Loucy (cell line): Measurements from ENCODE around the gene CLCA1.

Experiments
- H2AFZ ChIP-seq: fragments of 200-600 bp; sonication (generic); 2 replicates; pipeline ENCODE4 v1.6.0; 2016; ENCODE audit warnings: antibody characterized with exemption, mild to moderate bottlenecking, low read length, moderate library complexity
- H3F3A ChIP-seq: fragments of 200-600 bp; 2 replicates; pipeline ENCODE4 v1.6.0; 2016; ENCODE audit warnings: antibody characterized with exemption, low read depth, mild to moderate bottlenecking
- H3K27me3 ChIP-seq: fragments of 200-600 bp; sonication (generic); 2 replicates; pipeline ENCODE4 v1.6.1; 2014; ENCODE audit warnings: low read length, mild to moderate bottlenecking; ENCODE audit not compliant: insufficient read depth, poor library complexity, severe bottlenecking
- H3K36me3 ChIP-seq: fragments of 200-600 bp; sonication (generic); 2 replicates; pipeline ENCODE4 v1.6.1; 2016; ENCODE audit warnings: low read length; ENCODE audit not compliant: insufficient read depth
- H3K4me1 ChIP-seq: fragments of 200-600 bp; sonication (generic); 2 replicates; pipeline ENCODE4 v1.5.1; 2014; ENCODE audit warnings: low read length, mild to moderate bottlenecking; ENCODE audit not compliant: insufficient read depth, poor library complexity, severe bottlenecking
- H3K4me2 ChIP-seq: fragments of 200-600 bp; sonication (generic); 2 replicates; pipeline ENCODE4 v1.6.0; 2014; ENCODE audit warnings: antibody characterized with exemption, low read length, low read depth, mild to moderate bottlenecking; ENCODE audit not compliant: poor library complexity, severe bottlenecking
- H3K4me3 ChIP-seq: fragments of 200-600 bp; sonication (generic); 2 replicates; pipeline ENCODE4 v1.5.1; 2014; ENCODE audit warnings: low read length, mild to moderate bottlenecking, mixed read lengths; ENCODE audit not compliant: poor library complexity, severe bottlenecking
- H3K79me2 ChIP-seq: fragments of 200-600 bp; sonication (generic); 2 replicates; pipeline ENCODE4 v1.6.1; 2014; ENCODE audit warnings: low read length; ENCODE audit not compliant: insufficient read depth
- H3K9ac ChIP-seq: fragments of 200-600 bp; sonication (generic); 2 replicates; pipeline ENCODE4 v1.6.0; 2014; ENCODE audit warnings: mild to moderate bottlenecking, low read depth, low read length, moderate library complexity; ENCODE audit not compliant: poor library complexity, severe bottlenecking
- H3K9me2 ChIP-seq: fragments of 200-600 bp; sonication (generic); replicated peaks from 2 replicates; pipeline ENCODE4 v1.6.1; 2016; ENCODE audit warnings: low read depth, low read length, mixed read lengths
- H3K9me3 ChIP-seq: fragments of 200-600 bp; sonication (generic); 2 replicates; pipeline ENCODE4 v1.6.1; 2014; ENCODE audit warnings: mild to moderate bottlenecking, antibody characterized with exemption, low read length, low read depth; ENCODE audit not compliant: insufficient read depth
- H4K20me1 ChIP-seq: fragments of 200-600 bp; sonication (generic); 2 replicates; pipeline ENCODE4 v1.6.0; 2014; ENCODE audit warnings: antibody characterized with exemption, low read length, mild to moderate bottlenecking; ENCODE audit not compliant: insufficient read depth, poor library complexity, severe bottlenecking
- EZH2phosphoT487 ChIP-seq: fragments of 200-600 bp; IDR thresholded peaks from 2 replicates; pipeline ENCODE4 v1.6.1; 2018; ENCODE audit warnings: antibody characterized with exemption, mild to moderate bottlenecking, moderate library complexity, borderline replicate concordance
- TF ChIP-seq, protein P1 (sequence below): fragments of 200-600 bp; sonication (generic); conservative IDR thresholded peaks from 2 replicates; pipeline ENCODE4 v1.5.1; 2014; ENCODE audit warnings: mild to moderate bottlenecking, antibody characterized with exemption, low read length

CLCA1 gene

DNA sequence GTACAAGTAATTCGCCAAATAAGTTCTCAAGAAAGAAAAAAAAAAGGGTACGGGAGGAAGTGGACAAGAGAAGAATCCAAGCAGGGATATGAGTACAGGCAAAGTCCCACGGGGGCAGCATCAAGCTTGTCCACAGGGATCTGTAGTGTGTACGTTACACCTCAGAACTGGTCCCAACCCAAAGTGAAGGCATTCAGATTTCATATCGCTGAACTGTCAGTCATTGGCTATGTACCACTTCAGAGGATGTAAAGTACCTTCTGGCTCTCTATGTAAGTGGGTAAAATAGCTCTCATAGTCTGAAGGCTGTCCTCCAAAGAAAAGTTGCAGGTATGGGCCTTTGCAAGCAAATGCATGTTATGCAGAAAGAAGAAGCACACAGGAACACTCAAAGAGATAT is 70.0 kb downstream of the CLCA1 start:
- no peaks in the 10 kb centered on the region for H4K20me1 ChIP-seq
- TF ChIP-seq EZH2phosphoT487 = no peak
- TF ChIP-seq, protein P1, sequence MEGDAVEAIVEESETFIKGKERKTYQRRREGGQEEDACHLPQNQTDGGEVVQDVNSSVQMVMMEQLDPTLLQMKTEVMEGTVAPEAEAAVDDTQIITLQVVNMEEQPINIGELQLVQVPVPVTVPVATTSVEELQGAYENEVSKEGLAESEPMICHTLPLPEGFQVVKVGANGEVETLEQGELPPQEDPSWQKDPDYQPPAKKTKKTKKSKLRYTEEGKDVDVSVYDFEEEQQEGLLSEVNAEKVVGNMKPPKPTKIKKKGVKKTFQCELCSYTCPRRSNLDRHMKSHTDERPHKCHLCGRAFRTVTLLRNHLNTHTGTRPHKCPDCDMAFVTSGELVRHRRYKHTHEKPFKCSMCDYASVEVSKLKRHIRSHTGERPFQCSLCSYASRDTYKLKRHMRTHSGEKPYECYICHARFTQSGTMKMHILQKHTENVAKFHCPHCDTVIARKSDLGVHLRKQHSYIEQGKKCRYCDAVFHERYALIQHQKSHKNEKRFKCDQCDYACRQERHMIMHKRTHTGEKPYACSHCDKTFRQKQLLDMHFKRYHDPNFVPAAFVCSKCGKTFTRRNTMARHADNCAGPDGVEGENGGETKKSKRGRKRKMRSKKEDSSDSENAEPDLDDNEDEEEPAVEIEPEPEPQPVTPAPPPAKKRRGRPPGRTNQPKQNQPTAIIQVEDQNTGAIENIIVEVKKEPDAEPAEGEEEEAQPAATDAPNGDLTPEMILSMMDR = no peak
- no peaks in the 10 kb centered on the region for H3F3A ChIP-seq
- H3K36me3 ChIP-seq = no peaks in the 10 kb centered on the region
- no peak overlapping the region for H3K4me3 ChIP-seq
- no peak overlapping the region for H3K9ac ChIP-seq
- H3K79me2 ChIP-seq = no peaks in the 10 kb centered on the region
- H2AFZ ChIP-seq = no peak overlapping the region
- no peaks in the 10 kb centered on the region for H3K4me1 ChIP-seq
- H3K4me2 ChIP-seq = no peak overlapping the region
- no peaks in the 10 kb centered on the region for H3K9me2 ChIP-seq
- H3K27me3 ChIP-seq = no peaks in the 10 kb centered on the region
- no peaks in the 10 kb centered on the region for H3K9me3 ChIP-seq

DNA sequence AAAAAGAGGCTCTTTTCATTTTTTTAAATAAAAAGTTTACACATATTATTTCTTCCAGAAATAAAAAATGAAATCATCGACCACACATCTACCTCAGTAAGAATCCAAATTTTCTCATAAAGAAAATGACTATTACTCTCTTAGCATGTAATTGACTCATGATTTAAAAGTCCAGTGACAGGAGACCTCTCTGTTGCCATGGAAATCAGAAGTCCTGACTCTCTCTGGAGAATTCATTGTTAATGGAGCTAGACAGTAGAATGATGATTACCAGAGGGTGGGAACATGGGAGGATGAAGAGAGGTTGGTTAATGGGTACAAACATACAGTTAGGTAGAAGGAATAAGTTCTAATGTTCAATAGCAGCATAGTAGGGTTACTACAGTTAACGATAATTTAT is 73.1 kb downstream of the CLCA1 start:
- no peak overlapping the region for H3K4me2 ChIP-seq
- TF ChIP-seq, protein P1 = no peak
- no peak for TF ChIP-seq EZH2phosphoT487
- no peaks in the 10 kb centered on the region for H3K4me1 ChIP-seq
- H3F3A ChIP-seq = no peaks in the 10 kb centered on the region
- no peaks in the 10 kb centered on the region for H3K9me3 ChIP-seq
- H4K20me1 ChIP-seq = no peaks in the 10 kb centered on the region
- H3K27me3 ChIP-seq = no peaks in the 10 kb centered on the region
- no peaks in the 10 kb centered on the region for H3K9me2 ChIP-seq
- no peak overlapping the region for H3K9ac ChIP-seq
- no peak overlapping the region for H3K4me3 ChIP-seq
- H3K36me3 ChIP-seq = no peaks in the 10 kb centered on the region
- H3K79me2 ChIP-seq = no peaks in the 10 kb centered on the region
- no peak overlapping the region for H2AFZ ChIP-seq

DNA sequence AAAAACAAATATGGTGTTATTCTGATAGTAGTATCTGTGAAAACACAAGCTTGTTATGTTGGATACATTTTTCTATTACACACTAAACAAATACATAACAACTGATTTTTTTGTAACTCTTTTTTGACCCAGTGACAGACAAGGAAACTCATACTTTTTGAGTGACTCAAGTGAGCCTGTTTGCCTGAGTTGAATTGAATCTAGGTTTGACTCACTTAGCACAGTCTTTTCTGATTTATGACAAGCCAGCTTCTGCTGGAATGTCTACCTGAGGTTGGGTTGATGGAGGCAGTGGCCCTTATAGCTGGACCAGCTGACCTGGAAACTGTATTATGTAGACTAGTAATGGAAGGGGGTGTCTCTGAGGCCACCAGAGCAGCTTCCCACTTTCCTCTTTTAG is 73.9 kb downstream of the CLCA1 start:
- TF ChIP-seq EZH2phosphoT487 = no peak
- TF ChIP-seq, protein P1 = no peak
- Histone ChIP-seq H3K79me2 (no peaks in the 10 kb centered on the region), H3K9ac (no peak overlapping the region), H3K4me2 (no peak overlapping the region), H3K36me3 (no peaks in the 10 kb centered on the region), H3F3A (no peaks in the 10 kb centered on the region), H2AFZ (no peak overlapping the region), H3K27me3 (no peaks in the 10 kb centered on the region), H3K4me1 (no peaks in the 10 kb centered on the region), H4K20me1 (no peaks in the 10 kb centered on the region), H3K9me3 (no peaks in the 10 kb centered on the region), H3K9me2 (no peaks in the 10 kb centered on the region), H3K4me3 (no peak overlapping the region)
